ENCODE data around the gene SFXN1. TPM values are rescaled to one million over a fixed set of nuclear protein-coding genes. Genes with fewer than 3 reads are reported as not detected.
"Not testable (repeated sequence)": the region's sequence is repeated elsewhere in the genome, so short reads cannot be mapped to it uniquely, and the experiment has no call there.

The SFXN1 gene
- total RNA-seq, 1 donor from 2014 or later, result 89.4 TPM

DNA sequence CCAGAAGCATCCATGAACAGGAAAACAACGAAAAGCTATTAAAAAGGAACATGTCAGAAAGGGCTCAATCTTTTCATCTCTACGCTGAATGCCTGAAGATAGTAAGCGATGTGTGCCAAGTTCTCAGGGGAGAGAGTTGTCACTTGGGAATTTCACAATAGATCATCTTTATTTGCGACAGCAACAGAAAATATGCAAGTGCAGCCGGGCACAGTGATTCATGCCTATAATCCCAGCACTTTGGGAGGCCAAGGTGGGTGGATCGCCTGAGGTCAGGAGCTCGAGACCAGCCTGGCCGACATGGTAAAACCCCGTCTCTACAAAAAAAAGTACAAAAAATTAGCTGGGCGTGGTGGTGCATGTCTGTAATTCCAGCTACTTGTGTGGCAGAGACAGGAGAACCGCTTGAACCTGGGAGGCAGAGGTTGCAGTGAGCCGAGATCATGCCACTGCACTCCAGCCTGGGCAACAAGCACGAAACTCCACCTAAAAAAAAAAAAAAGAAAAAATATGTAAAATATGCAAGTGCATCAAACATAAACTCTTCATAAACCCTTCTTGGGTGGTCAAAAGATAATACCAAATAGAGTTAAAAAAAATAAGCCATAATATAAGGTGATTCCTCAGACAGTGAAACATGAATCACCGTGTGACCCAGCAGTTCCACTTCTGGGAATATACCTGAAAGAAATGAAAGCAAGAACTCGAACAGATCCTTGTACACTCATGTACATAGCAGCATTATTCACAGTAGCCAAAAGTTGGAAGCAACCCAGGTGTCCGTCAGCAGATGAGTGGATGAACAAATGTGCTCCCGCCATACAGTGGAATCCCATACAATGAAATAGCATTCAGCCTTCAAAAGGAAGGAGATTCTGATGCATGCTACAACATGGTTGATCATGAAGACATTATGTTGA lies 16.2 kb downstream of the SFXN1 start:
- FAIRE-seq (no peak), DNase-seq (ENCODE audit: low read depth) (peak; percentile 53)
- TF ChIP-seq, protein P1, sequence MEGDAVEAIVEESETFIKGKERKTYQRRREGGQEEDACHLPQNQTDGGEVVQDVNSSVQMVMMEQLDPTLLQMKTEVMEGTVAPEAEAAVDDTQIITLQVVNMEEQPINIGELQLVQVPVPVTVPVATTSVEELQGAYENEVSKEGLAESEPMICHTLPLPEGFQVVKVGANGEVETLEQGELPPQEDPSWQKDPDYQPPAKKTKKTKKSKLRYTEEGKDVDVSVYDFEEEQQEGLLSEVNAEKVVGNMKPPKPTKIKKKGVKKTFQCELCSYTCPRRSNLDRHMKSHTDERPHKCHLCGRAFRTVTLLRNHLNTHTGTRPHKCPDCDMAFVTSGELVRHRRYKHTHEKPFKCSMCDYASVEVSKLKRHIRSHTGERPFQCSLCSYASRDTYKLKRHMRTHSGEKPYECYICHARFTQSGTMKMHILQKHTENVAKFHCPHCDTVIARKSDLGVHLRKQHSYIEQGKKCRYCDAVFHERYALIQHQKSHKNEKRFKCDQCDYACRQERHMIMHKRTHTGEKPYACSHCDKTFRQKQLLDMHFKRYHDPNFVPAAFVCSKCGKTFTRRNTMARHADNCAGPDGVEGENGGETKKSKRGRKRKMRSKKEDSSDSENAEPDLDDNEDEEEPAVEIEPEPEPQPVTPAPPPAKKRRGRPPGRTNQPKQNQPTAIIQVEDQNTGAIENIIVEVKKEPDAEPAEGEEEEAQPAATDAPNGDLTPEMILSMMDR (IDR thresholded peaks at IDR 0.05; ENCODE audit: insufficient read depth, low read depth, low read length), result no peak
- no peak for TF ChIP-seq EZH2 (IDR thresholded peaks at IDR 0.05; ENCODE audit: insufficient read depth, low read length)
- no peak overlapping the region for H3K4me2 ChIP-seq (ENCODE audit: low read length)
- Mint-ChIP-seq H3K27ac (ENCODE audit: unreplicated experiment) (peak overlapping the region; percentile 20), H3K27me3 (ENCODE audit: low read depth, unreplicated experiment) (no peaks in the 10 kb centered on the region), H3K4me3 (ENCODE audit: unreplicated experiment) (no peak overlapping the region), H3K9me3 (ENCODE audit: unreplicated experiment) (no peaks in the 10 kb centered on the region), H3K36me3 (ENCODE audit: low read depth, unreplicated experiment) (peaks cover 16% of the 10 kb centered on the region), H3K4me1 (ENCODE audit: low read depth, unreplicated experiment) (peaks cover 10% of the 10 kb centered on the region)
- H3K27ac ChIP-seq (ENCODE audit: low read depth, low read length), result peak overlapping the region; percentile 1
- peaks cover 45% of the 10 kb centered on the region for H3K79me2 ChIP-seq (ENCODE audit: insufficient read depth, low read length)
- H3K27me3 ChIP-seq (ENCODE audit: insufficient read depth, low read length), result no peaks in the 10 kb centered on the region
- no peaks in the 10 kb centered on the region for H3K9me3 ChIP-seq (ENCODE audit: insufficient read depth, low read depth, low read length)
- peaks cover 33% of the 10 kb centered on the region for H3K36me3 ChIP-seq (ENCODE audit: insufficient read depth, low read length)
- no peaks in the 10 kb centered on the region for H3K4me1 ChIP-seq (ENCODE audit: insufficient read depth, low read length)
- no peak overlapping the region for H2AFZ ChIP-seq (ENCODE audit: low read depth, low read length)
- H3K9ac ChIP-seq (ENCODE audit: low read length), result no peak overlapping the region
- H3K4me3 ChIP-seq (ENCODE audit: insufficient read depth, low read depth, low read length), result no peak overlapping the region
- H4K20me1 ChIP-seq (ENCODE audit: insufficient read depth, low read length), result peaks cover 50% of the 10 kb centered on the region

DNA sequence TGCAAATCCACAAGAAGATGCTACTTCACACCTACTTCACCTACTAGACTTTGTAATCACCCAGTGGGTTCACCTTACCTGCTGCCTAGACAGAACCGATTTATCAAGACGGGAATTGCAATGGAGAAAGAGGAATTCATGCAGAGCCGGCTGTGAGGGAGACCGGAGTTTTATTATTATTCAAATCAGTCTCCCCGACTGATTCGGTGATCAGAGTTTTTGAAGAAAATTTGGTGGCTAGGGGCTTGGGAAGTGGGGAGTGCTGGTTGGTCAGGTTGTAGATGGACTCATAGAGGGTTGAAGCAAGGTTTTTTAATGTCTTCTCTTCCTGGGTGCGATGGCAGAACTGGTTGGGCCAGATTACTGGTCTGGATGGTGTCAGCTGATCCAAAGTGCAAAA lies 23.4 kb downstream of the SFXN1 start:
- Histone ChIP-seq H3K27me3 (ENCODE audit: insufficient read depth, low read length) (no peaks in the 10 kb centered on the region), H3K4me3 (ENCODE audit: insufficient read depth, low read depth, low read length) (no peak overlapping the region), H3K27ac (ENCODE audit: low read depth, low read length) (no peak overlapping the region), H4K20me1 (ENCODE audit: insufficient read depth, low read length) (peaks cover 22% of the 10 kb centered on the region), H2AFZ (ENCODE audit: low read depth, low read length) (no peak overlapping the region), H3K4me2 (ENCODE audit: low read length) (no peak overlapping the region), H3K79me2 (ENCODE audit: insufficient read depth, low read length) (peaks cover 25% of the 10 kb centered on the region), H3K4me1 (ENCODE audit: insufficient read depth, low read length) (no peaks in the 10 kb centered on the region), H3K9me3 (ENCODE audit: insufficient read depth, low read depth, low read length) (no peaks in the 10 kb centered on the region), H3K36me3 (ENCODE audit: insufficient read depth, low read length) (peaks cover 15% of the 10 kb centered on the region), H3K9ac (ENCODE audit: low read length) (no peak overlapping the region)
- H3K4me3 Mint-ChIP-seq (ENCODE audit: unreplicated experiment), result no peak overlapping the region
- TF ChIP-seq, protein P1 (IDR thresholded peaks at IDR 0.05; ENCODE audit: insufficient read depth, low read depth, low read length), result no peak
- TF ChIP-seq EZH2 (IDR thresholded peaks at IDR 0.05; ENCODE audit: insufficient read depth, low read length), result no peak
- H3K27me3 Mint-ChIP-seq (ENCODE audit: low read depth, unreplicated experiment), result no peaks in the 10 kb centered on the region
- DNase-seq (ENCODE audit: low read depth) (no peak), FAIRE-seq (no peak)
- no peak overlapping the region for H3K27ac Mint-ChIP-seq (ENCODE audit: unreplicated experiment)
- H3K9me3 Mint-ChIP-seq (ENCODE audit: unreplicated experiment), result no peaks in the 10 kb centered on the region
- no peaks in the 10 kb centered on the region for H3K4me1 Mint-ChIP-seq (ENCODE audit: low read depth, unreplicated experiment)
- peaks cover 4% of the 10 kb centered on the region for H3K36me3 Mint-ChIP-seq (ENCODE audit: low read depth, unreplicated experiment)

DNA sequence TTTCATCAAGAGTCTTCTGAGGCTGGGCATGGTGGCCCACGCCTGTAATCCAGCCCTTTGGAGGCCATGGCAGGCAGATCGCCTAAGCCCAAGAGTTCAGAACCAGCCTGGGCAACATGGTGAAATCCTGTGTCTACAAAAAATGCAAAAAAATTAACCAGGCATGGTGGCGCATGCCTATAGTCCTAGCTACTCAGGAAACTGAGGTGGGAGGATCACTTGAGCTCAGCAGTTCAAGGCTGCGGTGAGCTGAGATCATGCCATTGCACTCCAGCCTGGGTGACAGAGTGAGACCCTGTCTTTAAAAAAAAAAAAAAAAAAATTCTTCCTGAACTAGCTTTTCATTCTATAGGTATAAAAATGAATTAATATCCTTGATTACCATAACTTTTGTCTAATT lies 29.3 kb downstream of the SFXN1 start:
- not testable (repeated sequence) for H3K27ac ChIP-seq (ENCODE audit: low read depth, low read length); H3K27me3 ChIP-seq (ENCODE audit: insufficient read depth, low read length); H3K27me3 Mint-ChIP-seq (ENCODE audit: low read depth, unreplicated experiment); H2AFZ ChIP-seq (ENCODE audit: low read depth, low read length); H3K4me2 ChIP-seq (ENCODE audit: low read length); FAIRE-seq; H3K27ac Mint-ChIP-seq (ENCODE audit: unreplicated experiment); H3K4me1 Mint-ChIP-seq (ENCODE audit: low read depth, unreplicated experiment); H3K4me3 Mint-ChIP-seq (ENCODE audit: unreplicated experiment); H3K4me1 ChIP-seq (ENCODE audit: insufficient read depth, low read length); H3K9me3 Mint-ChIP-seq (ENCODE audit: unreplicated experiment); H3K4me3 ChIP-seq (ENCODE audit: insufficient read depth, low read depth, low read length); H3K9ac ChIP-seq (ENCODE audit: low read length); H3K9me3 ChIP-seq (ENCODE audit: insufficient read depth, low read depth, low read length); DNase-seq (ENCODE audit: low read depth)
- peaks cover 16% of the 10 kb centered on the region for H3K79me2 ChIP-seq (ENCODE audit: insufficient read depth, low read length)
- H3K36me3 Mint-ChIP-seq (ENCODE audit: low read depth, unreplicated experiment), result peaks cover 12% of the 10 kb centered on the region
- H3K36me3 ChIP-seq (ENCODE audit: insufficient read depth, low read length), result peaks cover 28% of the 10 kb centered on the region
- H4K20me1 ChIP-seq (ENCODE audit: insufficient read depth, low read length), result peaks cover 21% of the 10 kb centered on the region
